HUES64 (cell line): Measurements from ENCODE around the gene MEDAG.

Source experiments
- H3K27ac ChIP-seq: 2 replicates; pipeline ENCODE4 v1.7.0; 2013; ENCODE audit warnings: low read depth, low read length, inconsistent platforms
- H3K27me3 ChIP-seq: 2 replicates; pipeline ENCODE4 v1.6.1; 2013; ENCODE audit warnings: mild to moderate bottlenecking, low read length; ENCODE audit not compliant: insufficient read depth
- H3K36me3 ChIP-seq: 2 replicates; pipeline ENCODE4 v1.6.1; 2013; ENCODE audit warnings: mild to moderate bottlenecking, low read length; ENCODE audit not compliant: insufficient read depth
- H3K4me1 ChIP-seq: 2 replicates; pipeline ENCODE4 v1.6.1; 2013; ENCODE audit warnings: mild to moderate bottlenecking, low read length, moderate library complexity; ENCODE audit not compliant: insufficient read depth
- H3K4me3 ChIP-seq: 2 replicates; pipeline ENCODE4 v1.5.1; 2013; ENCODE audit warnings: mild to moderate bottlenecking, low read length, moderate library complexity
- H3K9ac ChIP-seq: 2 replicates; pipeline ENCODE4 v1.6.1; 2013; ENCODE audit warnings: mild to moderate bottlenecking, low read depth, low read length
- H3K9me3 ChIP-seq: 2 replicates; pipeline ENCODE4 v1.6.1; 2013; ENCODE audit warnings: low read depth, low read length; ENCODE audit not compliant: insufficient read depth
- WGBS: fragments of 150-250, 120-280 bp; methylation state at CpG from one replicate; pipeline ENCODE4 v1.1.7; 2013; ENCODE audit warnings: missing lambda C conversion rate; 5-methylcytosine and 5-hydroxymethylcytosine counted together

MEDAG gene

DNA sequence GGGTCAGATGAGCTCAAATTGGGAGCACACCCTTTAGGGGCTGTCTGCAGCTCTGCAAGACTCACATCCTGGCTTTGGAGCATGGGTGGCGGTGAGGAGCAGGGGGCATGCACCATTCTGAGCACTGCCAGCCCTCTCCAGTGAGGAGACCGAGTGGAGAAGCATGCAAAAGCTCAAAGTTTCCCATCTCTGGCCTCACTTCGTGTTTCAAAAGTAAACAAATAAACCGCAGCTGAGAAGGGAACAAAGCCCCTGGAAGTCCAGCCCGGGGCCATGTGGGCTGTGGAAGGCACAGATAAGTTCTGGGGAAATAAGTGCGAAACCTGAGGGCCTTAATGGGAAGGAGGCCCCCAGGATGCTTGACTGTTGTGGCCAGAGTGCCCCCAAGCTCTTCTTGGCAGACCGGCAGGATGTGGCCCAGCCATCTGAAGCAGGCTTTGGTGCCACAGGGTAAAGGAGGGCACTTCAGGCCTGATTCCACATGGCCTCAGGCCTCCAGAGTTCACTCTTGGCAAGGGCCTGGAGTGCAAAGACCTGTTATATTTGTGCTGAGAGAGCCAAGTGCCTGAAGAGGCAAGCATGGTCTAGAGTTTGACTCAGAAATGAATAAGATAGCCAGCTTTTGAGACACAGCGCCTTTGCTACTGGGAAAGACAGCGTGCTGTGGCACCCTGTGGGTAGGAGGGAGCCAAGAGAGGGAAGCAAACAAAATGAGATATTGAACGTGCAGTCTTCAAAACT lies 1.2 kb downstream of the MEDAG start:
- no peak overlapping the region for H3K27ac ChIP-seq
- H3K27me3 ChIP-seq: peaks cover 53% of the 10 kb centered on the region
- H3K9ac ChIP-seq: no peak overlapping the region

GRCh38 chr13:30908416-30908980 lies 2.4 kb downstream of the MEDAG start:
- no peak overlapping the region for H3K9ac ChIP-seq
- 91% methylated on average over 5 of the region's 5 CpGs for WGBS
- H3K4me1 ChIP-seq: 0 out of 2 replicates have a peak, but pooled peaks cover 3% of the 10 kb centered on the region
- no peak overlapping the region for H3K27ac ChIP-seq
- no peaks in the 10 kb centered on the region for H3K36me3 ChIP-seq
- no peaks in the 10 kb centered on the region for H3K9me3 ChIP-seq
- H3K27me3 ChIP-seq: peaks cover 49% of the 10 kb centered on the region
- no peak overlapping the region for H3K4me3 ChIP-seq

More for the DNA sequence above, 1.2 kb downstream of the MEDAG start:
- Histone ChIP-seq H3K4me3 (no peak overlapping the region), H3K9me3 (no peaks in the 10 kb centered on the region), H3K4me1 (0 out of 2 replicates have a peak, but pooled peaks cover 3% of the 10 kb centered on the region), H3K36me3 (no peaks in the 10 kb centered on the region)
- WGBS: 84% methylated on average over 10 of the region's 10 CpGs

- H3K9me3 ChIP-seq: no peaks in the 10 kb centered on the region
- H3K4me1 ChIP-seq: 0 out of 2 replicates have a peak, but pooled peaks cover 4% of the 10 kb centered on the region
- H3K4me3 ChIP-seq: no peak overlapping the region
- H3K9ac ChIP-seq: no peak overlapping the region
- H3K27me3 ChIP-seq: peaks cover 28% of the 10 kb centered on the region
- no peak overlapping the region for H3K27ac ChIP-seq
- WGBS: over 99% methylated on average over 3 of the region's 3 CpGs
- no peaks in the 10 kb centered on the region for H3K36me3 ChIP-seq
These were observed 4.6 kb downstream of the MEDAG start for GRCh38 chr13:30910676-30911075.

GRCh38 chr13:30915691-30916541 lies 9.8 kb downstream of the MEDAG start:
- Histone ChIP-seq H3K27ac (no peak overlapping the region), H3K4me3 (no peak overlapping the region), H3K36me3 (no peaks in the 10 kb centered on the region), H3K4me1 (0 out of 2 replicates have a peak, but pooled peaks cover 4% of the 10 kb centered on the region), H3K9me3 (no peaks in the 10 kb centered on the region), H3K9ac (no peak overlapping the region), H3K27me3 (no peaks in the 10 kb centered on the region)
- WGBS: 94% methylated on average over 19 of the region's 19 CpGs

GRCh38 chr13:30916991-30917390 lies 10.9 kb downstream of the MEDAG start:
- Histone ChIP-seq H3K4me1 (0 out of 2 replicates have a peak, but pooled peaks cover 4% of the 10 kb centered on the region), H3K9me3 (no peaks in the 10 kb centered on the region), H3K4me3 (no peak overlapping the region), H3K9ac (no peak overlapping the region), H3K27me3 (no peaks in the 10 kb centered on the region), H3K36me3 (no peaks in the 10 kb centered on the region), H3K27ac (no peak overlapping the region)
- WGBS: 97% methylated on average over 5 of the region's 6 CpGs

GRCh38 chr13:30918662-30919405 lies 12.8 kb downstream of the MEDAG start:
- H3K4me3 ChIP-seq: no peak overlapping the region
- WGBS: 83% methylated on average over 5 of the region's 6 CpGs
- H3K27ac ChIP-seq: no peak overlapping the region
- H3K9ac ChIP-seq: no peak overlapping the region
- H3K9me3 ChIP-seq: no peaks in the 10 kb centered on the region
- H3K36me3 ChIP-seq: no peaks in the 10 kb centered on the region
- no peaks in the 10 kb centered on the region for H3K27me3 ChIP-seq
- 0 out of 2 replicates have a peak, but pooled peaks cover 4% of the 10 kb centered on the region for H3K4me1 ChIP-seq

DNA sequence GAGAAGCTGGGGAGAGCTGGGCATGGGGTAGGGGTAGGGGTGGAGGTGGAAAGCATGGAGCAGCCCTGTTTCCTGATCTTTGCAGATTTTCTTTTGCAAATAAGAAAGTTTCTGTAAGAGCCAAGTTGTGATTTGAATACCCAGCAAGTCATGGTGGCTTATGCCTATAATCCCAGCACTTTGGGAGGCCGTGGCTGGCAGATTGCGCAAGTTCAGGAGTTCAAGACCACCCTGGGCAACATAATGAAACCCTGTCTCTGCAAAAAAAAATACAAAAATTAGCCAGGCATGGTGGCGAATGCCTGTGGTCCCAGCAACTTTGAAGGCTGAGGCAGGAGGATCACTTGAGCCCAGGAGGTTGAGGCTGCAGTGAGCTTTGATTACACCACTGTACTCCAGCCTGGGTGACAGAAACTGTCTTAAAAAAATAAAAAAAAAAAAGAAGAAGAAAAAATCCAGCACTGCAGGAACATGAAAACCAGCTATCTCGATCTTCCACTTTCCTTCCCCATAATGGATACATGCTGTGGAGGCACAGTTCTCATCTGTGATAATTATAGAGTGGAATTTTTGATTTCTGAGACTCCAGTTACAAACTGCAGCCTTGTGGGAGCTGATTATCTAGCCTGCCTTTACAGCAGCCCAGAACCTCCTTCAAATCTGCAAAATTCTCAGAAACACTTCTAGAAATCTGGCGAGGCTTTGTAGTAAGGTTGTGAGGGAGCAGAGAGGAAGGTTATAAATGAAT lies 14.3 kb downstream of the MEDAG start:
- WGBS: 97% methylated on average over 5 of the region's 5 CpGs
- H3K27me3 ChIP-seq: no peaks in the 10 kb centered on the region
- no peak overlapping the region for H3K9ac ChIP-seq
- no peak overlapping the region for H3K27ac ChIP-seq
- no peaks in the 10 kb centered on the region for H3K36me3 ChIP-seq
- no peaks in the 10 kb centered on the region for H3K9me3 ChIP-seq
- H3K4me3 ChIP-seq: no peak overlapping the region
- H3K4me1 ChIP-seq: 0 out of 2 replicates have a peak, but pooled peaks cover 4% of the 10 kb centered on the region

GRCh38 chr13:30923418-30923817 lies 17.3 kb downstream of the MEDAG start:
- WGBS: 94% methylated on average over 1 of the region's 1 CpG
- H3K9ac ChIP-seq: no peak overlapping the region
- H3K27ac ChIP-seq: no peak overlapping the region
- H3K4me3 ChIP-seq: no peak overlapping the region
- H3K27me3 ChIP-seq: no peaks in the 10 kb centered on the region
- H3K9me3 ChIP-seq: no peaks in the 10 kb centered on the region
- no peaks in the 10 kb centered on the region for H3K4me1 ChIP-seq
- H3K36me3 ChIP-seq: no peaks in the 10 kb centered on the region

DNA sequence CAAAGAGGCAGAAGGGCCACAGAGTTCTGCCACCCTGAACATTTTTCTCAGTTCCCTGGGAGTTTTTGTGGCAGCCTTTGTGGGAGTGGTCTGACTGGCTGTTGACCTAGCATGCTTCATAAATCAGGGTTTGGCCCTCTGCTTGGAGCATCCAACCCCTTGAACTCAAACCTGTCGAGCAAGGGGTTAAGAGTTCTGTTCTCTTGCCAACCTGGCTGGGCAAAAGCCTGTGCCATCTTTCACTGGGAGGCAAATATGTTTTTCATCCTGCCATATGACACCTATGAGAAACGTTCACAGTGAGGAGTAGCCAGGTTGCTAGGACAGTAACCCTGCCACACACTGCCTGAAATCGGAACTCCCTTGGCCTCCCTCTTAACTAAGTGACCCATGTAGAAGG lies 18.6 kb downstream of the MEDAG start:
- no peaks in the 10 kb centered on the region for H3K9me3 ChIP-seq
- no peak overlapping the region for H3K4me3 ChIP-seq
- no peaks in the 10 kb centered on the region for H3K27me3 ChIP-seq
- H3K27ac ChIP-seq: no peak overlapping the region
- H3K9ac ChIP-seq: no peak overlapping the region
- H3K4me1 ChIP-seq: no peaks in the 10 kb centered on the region
- WGBS: 93% methylated on average over 3 of the region's 3 CpGs
- no peaks in the 10 kb centered on the region for H3K36me3 ChIP-seq

- Histone ChIP-seq H3K27me3 (no peaks in the 10 kb centered on the region), H3K36me3 (no peaks in the 10 kb centered on the region), H3K27ac (no peak overlapping the region), H3K4me1 (no peaks in the 10 kb centered on the region), H3K4me3 (no peak overlapping the region), H3K9ac (no peak overlapping the region), H3K9me3 (no peaks in the 10 kb centered on the region)
- 94% methylated on average over 1 of the region's 1 CpG for WGBS
These were observed 19.4 kb downstream of the MEDAG start for GRCh38 chr13:30925429-30925828.
